Measurements from ENCODE around the gene MRM2.

MRM2 gene

DNA sequence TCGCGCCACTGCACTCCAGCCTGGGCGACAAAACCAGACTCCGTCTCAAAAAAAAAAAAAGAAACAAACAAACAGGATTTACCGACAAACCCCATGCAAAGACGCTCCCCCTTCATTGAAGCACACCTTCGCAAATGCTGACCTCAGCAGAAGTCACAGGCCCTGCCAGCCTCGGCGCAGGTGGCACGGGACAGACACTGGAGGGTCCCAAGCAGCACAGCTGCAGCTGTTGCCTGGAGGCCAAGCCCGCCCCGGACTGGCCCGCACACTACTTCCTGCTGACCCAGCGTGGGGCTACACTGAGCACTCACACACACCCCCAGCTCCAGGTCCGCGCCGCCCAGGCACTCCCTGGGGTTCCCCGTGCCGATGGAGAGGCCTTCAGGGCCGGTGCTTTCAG is 41.1 kb upstream of the MRM2 start:
- TF ChIP-seq, protein P1, sequence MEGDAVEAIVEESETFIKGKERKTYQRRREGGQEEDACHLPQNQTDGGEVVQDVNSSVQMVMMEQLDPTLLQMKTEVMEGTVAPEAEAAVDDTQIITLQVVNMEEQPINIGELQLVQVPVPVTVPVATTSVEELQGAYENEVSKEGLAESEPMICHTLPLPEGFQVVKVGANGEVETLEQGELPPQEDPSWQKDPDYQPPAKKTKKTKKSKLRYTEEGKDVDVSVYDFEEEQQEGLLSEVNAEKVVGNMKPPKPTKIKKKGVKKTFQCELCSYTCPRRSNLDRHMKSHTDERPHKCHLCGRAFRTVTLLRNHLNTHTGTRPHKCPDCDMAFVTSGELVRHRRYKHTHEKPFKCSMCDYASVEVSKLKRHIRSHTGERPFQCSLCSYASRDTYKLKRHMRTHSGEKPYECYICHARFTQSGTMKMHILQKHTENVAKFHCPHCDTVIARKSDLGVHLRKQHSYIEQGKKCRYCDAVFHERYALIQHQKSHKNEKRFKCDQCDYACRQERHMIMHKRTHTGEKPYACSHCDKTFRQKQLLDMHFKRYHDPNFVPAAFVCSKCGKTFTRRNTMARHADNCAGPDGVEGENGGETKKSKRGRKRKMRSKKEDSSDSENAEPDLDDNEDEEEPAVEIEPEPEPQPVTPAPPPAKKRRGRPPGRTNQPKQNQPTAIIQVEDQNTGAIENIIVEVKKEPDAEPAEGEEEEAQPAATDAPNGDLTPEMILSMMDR (IDR thresholded peaks at IDR 0.05; ENCODE audit: control insufficient read depth, insufficient read depth, low read depth, low read length, missing control alignments) = no peak
- no peak overlapping the region for H3K4me3 ChIP-seq (ENCODE audit: control insufficient read depth, low read depth, low read length)
- no peak for DNase-seq (ENCODE audit: low read depth)

DNA sequence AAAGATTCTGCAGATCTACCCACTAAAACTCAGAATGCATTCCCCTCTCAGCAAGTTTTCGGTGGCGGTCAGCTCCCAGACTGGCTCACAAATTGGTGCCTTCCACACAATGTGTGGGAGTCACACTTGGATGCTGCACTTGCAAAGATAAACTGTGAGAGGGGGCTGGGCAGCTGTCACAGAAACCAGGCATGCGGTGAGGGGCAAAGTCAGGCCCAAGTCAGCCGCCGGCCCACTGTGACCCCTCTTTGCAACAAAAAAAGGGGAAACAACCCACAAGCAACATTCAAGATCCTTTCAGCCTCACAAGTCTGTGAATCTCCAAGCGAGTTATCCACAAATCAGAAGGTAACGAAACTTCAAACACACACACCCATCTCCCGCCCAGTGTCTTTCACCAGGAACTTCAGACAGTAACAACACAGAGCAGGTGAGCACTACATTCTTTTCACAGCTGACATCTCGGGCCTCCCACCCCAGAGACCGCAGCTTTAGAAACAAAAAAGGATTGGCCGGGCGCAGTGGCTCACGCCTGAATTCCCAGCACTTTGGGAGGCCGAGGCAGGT is 40.3 kb upstream of the MRM2 start:
- TF ChIP-seq, protein P1 (IDR thresholded peaks at IDR 0.05; ENCODE audit: control insufficient read depth, insufficient read depth, low read depth, low read length, missing control alignments) = no peak
- no peak for DNase-seq (ENCODE audit: low read depth)
- H3K4me3 ChIP-seq (ENCODE audit: control insufficient read depth, low read depth, low read length) = no peak overlapping the region

DNA sequence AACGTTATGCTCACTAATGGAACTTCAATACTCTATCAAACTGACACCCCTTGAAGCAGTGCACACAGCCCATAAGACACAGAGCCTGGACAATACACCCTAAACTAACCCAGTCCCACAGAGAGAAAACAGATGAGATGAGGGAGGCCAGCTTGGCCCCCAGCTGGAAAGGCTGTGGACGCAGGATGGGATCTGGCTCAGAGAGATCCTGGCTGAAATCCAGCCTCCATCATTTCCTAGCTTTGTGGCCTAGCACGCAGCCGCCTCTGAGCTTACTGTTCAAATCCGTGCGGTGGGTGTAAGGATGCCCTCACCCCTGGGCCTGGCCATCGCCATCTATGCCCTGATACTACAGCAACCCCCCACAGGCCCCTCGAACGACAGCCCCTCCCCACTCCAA is 39.5 kb upstream of the MRM2 start:
- TF ChIP-seq, protein P1 (IDR thresholded peaks at IDR 0.05; ENCODE audit: control insufficient read depth, insufficient read depth, low read depth, low read length, missing control alignments) = no peak
- H3K4me3 ChIP-seq (ENCODE audit: control insufficient read depth, low read depth, low read length) = no peak overlapping the region
- no peak for DNase-seq (ENCODE audit: low read depth)

DNA sequence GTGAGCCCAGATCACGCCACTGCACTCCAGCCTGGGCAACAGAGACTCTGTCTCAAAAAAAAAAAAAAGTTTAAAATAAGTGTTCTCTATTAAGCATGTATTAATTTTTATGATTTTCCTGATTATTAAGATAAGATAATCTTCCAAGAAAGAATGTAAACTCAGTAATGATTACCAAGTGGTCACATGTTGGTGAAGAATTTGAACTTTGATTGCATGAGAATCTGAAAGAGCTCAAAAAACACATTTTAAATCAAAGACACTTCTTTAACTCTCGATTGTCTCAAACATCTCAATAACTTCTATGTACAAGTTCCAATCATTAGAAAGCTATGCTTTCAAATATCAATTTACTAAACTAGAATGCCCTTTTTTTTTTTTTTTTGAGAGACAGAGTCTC is 38.4 kb upstream of the MRM2 start:
- H3K4me3 ChIP-seq (ENCODE audit: control insufficient read depth, low read depth, low read length) = no peak overlapping the region
- DNase-seq (ENCODE audit: low read depth) = no peak
- TF ChIP-seq, protein P1 (IDR thresholded peaks at IDR 0.05; ENCODE audit: control insufficient read depth, insufficient read depth, low read depth, low read length, missing control alignments) = no peak

DNA sequence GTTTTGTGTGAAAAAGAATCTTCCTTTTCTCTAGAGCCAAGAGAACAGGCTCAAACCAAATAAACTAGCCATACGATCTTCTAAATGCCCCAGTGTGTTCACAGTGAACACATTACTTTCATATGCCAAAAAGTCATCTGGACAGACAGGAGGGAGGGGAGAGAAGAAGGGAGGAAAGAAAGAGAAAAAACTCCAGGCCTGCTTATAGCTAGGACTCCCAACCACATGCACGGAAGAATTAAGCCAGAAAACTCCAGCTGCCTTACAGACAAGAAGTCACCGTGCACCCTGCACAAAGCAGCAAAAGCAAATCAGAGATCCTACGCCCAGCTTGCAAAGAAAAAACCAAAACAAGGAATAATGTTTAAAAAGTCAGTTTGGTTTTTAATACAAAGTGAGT is 37.9 kb upstream of the MRM2 start:
- TF ChIP-seq, protein P1 (IDR thresholded peaks at IDR 0.05; ENCODE audit: control insufficient read depth, insufficient read depth, low read depth, low read length, missing control alignments) = no peak
- no peak for DNase-seq (ENCODE audit: low read depth)

DNA sequence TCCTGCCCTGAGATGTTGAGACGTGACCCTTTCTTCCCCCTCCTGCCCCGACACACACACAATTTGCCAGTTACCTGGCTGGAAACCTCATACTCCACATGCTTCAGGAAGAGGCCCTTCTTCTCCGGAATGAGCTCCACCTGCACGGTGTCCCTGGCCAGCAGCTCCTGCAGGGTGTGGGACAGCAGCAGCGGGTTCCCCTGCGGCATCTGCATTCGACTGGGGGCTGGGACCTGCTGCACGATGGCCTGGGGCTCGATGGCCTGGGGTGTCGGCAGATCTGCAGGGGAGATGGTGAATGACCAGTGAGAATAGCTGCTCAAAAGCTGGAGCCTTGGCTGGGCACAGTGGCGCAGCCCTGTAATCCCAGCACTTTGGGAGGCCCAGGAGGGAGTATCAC is 36.0 kb upstream of the MRM2 start:
- DNase-seq (ENCODE audit: low read depth) = no peak
- TF ChIP-seq, protein P1 (IDR thresholded peaks at IDR 0.05; ENCODE audit: control insufficient read depth, insufficient read depth, low read depth, low read length, missing control alignments) = no peak
- no peak overlapping the region for H3K4me3 ChIP-seq (ENCODE audit: control insufficient read depth, low read depth, low read length)

More for the DNA sequence above, 37.9 kb upstream of the MRM2 start:
- no peak overlapping the region for H3K4me3 ChIP-seq (ENCODE audit: control insufficient read depth, low read depth, low read length)

DNA sequence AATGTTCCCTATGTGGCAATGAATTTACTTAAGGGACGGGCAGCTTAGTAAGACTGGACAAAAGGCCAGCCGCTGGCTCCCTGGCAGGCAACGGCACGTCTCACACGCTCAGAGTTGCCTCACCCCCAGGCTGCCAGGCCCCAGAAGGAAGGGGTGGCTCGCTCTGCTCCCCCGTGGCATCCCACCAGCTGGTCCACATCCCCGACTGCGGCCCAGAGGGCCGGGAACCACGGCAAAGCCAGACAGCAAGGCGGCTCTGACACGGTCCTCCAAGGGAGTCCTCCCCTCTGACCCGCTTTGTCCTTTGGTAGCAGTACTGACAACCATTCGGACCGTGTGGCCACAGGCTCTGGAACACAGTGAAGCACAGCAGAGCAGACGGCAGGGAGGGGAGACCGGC is 34.1 kb upstream of the MRM2 start:
- DNase-seq (ENCODE audit: low read depth) = no peak
- no peak overlapping the region for H3K4me3 ChIP-seq (ENCODE audit: control insufficient read depth, low read depth, low read length)
- TF ChIP-seq, protein P1 (IDR thresholded peaks at IDR 0.05; ENCODE audit: control insufficient read depth, insufficient read depth, low read depth, low read length, missing control alignments) = no peak

Data from AG09309 (cell line).